Adrenal gland (tissue), 5 donors: ENCODE measurements around the gene TBC1D14.
"Not testable (repeated sequence)": the region's sequence is repeated elsewhere in the genome, so short reads cannot be mapped to it uniquely, and the experiment has no call there.

ENCODE experiments used
- CTCF ChIP-seq, 6 experiments: fragments of 450-650 bp in 4 of 6; fragments of 200-600 bp in 2 of 6; sonication (generic) in 1 of 6; IDR thresholded peaks; 1 replicate in 5 of 6; 2 replicates in 1 of 6; pipeline versions ENCODE4 v1.5.1 to v1.8.0; 2016 to 2021; ENCODE audit warnings: antibody characterized with exemption in 6 of 6, mild to moderate bottlenecking in 2 of 6, moderate library complexity in 1 of 6
- POLR2A ChIP-seq, 2 donors: fragments of 450-650 bp; IDR thresholded peaks; one replicate each; pipeline ENCODE4 v1.6.1; 2017; ENCODE audit warnings: antibody characterized with exemption in 2 of 2, mild to moderate bottlenecking in 2 of 2, moderate library complexity in 1 of 2
- donor health status: DM: no; HTN: no; CAD: no.

DNA sequence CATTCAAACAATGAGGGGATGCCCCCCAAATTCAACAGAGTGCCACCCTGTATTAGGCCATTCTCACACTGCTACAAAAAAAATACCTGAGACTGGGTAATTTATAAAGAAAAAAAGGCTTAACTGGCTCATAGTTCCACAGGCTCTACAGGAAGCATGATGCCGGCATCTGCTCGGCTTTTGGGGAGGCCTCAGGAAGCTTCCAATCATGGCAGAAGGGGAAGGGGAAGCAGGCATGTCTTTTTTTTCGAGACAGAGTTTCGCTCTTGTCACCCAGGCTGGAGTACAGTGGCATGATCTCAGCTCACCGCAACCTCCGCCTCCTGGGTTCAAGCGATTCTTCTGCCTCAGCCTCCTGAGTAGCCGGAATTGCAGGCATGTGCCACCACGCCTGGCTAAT, 18.7 kb upstream of the TBC1D14 start:
- not testable (repeated sequence) for TF ChIP-seq CTCF, POLR2A (IDR thresholded peaks at IDR 0.05)
